ENCODE measurements around the gene RIC8A. TPM values are rescaled to one million over a fixed set of nuclear protein-coding genes. Genes with fewer than 3 reads are reported as not detected.

RIC8A gene
- total RNA-seq, 1 donor from 2014 or later = 74.7 TPM

DNA sequence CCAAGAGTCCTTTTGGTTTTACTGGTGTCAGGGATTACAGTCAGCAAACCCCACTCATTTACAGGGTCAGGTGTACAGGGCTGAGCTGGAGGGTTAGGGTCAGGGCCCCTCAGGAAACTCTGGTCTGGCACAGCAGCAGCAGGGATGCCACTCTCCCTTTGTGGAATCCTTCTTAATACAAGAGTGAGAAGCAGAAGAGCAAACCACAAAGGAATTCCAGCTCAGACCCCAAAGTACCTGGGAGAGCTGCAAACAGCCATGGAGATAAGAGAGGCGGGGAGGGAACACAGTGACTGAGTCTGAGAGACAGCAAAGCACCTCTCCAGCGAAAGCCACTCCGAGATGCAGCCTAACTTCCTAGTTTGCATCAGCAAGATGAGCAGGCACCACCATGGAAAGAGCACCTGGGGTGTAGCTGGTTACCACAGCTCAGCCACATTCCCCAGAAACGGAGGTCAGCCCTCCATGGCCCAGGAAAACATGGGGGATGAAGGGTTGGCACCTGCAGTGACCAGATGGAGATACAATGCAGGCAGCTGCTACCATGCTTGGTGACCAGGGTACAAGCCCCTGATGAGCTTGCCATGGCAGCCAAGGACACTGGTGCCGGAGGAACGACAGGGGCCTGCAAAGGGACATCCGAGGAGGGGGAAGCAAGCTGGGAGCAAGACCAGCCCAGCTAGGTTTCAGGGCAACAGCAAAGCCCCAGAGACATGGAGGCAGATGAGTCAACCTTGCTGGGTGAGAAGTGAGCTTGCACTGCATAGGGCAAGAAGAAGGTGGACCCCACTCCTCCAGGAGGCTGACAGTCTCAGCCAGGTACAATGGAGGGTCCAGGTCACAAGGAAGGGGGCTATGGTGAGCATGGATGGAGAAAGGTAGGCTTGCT is 4.2 kb upstream of the RIC8A start:
- intact Hi-C loops (cut with DNase I) = no loop called here
- DNase-seq (ENCODE audit: low spot score) (no peak), ATAC-seq (no peak)

DNA sequence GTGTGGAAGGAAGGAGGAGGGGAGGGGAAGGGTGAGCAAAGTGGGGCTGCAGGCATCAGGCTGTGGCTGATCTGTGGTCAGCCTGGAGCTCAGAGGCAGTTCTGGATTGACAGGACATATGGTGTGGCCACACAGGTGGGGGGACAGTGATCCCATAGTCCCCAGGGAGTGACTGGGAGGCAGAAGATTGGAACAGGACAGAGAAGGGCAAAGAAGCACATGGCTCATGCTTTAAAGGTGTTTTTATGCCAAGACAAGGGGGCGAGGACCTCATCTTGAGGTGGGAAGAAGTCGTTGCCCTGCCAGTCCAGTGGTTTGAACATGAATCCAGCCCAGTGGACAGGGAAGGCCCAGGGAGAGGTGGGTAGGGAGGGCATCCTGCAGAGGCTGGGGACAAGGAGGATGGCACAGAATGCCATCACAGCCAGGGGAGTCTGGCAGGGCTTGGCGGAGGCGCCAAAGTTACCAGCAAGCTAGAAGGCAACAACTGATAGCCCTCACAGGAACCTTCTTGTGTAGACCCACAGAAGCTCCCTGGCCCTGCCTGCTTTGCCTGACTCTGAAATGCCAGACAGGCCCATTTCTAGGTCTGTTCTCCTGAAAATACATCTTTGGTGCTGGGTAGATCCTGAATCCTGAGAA is 3.4 kb upstream of the RIC8A start:
- ATAC-seq = no peak
- no peak for DNase-seq (ENCODE audit: low spot score)
- intact Hi-C loops (cut with DNase I) = no loop called here

DNA sequence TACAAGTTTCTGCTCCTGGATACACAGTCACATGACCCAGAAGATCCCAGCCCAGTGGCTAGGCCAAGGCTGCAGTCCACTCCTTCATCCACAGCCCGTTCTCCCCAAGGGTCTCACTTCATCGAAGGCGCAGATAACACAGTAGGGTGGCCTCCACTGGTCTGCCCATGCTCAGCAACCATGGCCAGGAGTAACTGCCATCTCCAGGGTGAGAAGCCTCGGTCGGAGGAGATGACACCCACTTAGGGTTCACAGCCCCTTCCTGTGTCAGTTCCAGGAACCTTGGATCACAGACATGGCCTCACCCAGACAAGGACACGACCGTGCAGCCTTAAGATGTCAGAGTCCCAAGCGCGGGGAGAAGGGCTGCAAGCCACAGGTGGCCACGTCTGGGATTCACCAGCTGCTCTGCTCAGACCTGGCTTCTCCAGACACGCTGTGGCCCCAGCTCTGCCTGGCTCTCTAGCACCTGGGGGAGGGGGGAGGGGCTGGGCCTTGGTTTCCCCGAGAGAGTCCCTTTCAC is 2.9 kb upstream of the RIC8A start:
- peak; percentile 51 for DNase-seq (ENCODE audit: low spot score)
- intact Hi-C loops (cut with DNase I) = no loop called here
- no peak for ATAC-seq

DNA sequence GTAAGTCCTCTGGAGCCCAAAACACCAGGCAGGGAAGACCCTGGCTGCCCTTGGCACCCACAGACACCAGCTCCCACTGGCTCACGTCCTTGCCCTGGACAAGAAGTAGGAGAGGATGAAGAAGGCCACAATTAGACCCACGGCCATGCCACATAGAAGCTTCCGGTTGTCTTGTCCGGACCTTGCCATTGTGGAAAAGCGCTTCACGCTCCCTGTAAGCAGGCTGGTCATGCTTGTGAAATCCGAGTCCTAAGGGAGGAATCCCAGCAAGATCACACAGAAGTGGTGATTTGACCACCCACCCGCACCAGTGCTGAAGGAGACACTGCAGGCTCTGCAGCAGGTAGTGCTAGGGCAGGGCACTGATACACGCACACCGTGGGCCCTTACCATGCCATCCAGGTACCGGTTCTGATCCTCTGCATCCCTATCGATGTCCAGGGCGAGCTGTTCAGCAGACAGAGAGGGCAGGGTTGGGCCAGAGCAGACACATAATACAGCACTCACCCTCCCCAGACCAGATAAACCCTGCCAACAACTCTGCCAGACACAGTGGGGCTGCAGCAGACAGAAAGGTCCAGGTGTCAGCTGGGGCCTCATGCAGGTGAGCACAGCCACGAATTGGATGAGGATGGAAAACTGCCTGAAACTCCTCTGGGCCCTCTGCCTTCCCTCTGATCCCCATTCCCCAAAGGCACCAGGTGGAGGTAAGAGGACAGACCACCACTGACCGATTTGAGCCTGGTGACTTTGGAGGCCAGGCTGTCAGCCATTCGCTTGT is 2.1 kb upstream of the RIC8A start:
- no peak for DNase-seq (ENCODE audit: low spot score)

DNA sequence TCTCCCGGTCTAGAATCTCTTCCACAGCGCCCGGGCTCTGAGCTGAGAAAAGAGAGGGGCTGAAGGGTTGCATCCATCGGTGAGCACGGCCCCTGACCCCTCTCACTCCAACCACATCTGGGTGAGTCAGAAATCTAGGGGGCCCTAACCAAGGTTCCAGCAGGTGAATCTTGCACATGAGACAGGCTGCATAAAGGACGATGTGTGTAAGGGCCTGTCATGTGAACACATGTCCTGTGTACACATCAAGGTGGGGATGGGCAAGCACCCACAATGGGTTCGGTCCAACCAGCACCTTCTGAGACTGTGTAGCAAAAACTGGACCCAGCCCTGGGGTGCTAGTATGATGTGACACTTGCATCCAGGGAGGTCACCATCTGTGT is 1.5 kb upstream of the RIC8A start:
- ATAC-seq = no peak
- intact Hi-C loops (cut with DNase I) = no loop called here
- DNase-seq (ENCODE audit: low spot score) = no peak

More for the DNA sequence above, 2.1 kb upstream of the RIC8A start:
- no peak for ATAC-seq
- intact Hi-C loops (cut with DNase I) = no loop called here

DNA sequence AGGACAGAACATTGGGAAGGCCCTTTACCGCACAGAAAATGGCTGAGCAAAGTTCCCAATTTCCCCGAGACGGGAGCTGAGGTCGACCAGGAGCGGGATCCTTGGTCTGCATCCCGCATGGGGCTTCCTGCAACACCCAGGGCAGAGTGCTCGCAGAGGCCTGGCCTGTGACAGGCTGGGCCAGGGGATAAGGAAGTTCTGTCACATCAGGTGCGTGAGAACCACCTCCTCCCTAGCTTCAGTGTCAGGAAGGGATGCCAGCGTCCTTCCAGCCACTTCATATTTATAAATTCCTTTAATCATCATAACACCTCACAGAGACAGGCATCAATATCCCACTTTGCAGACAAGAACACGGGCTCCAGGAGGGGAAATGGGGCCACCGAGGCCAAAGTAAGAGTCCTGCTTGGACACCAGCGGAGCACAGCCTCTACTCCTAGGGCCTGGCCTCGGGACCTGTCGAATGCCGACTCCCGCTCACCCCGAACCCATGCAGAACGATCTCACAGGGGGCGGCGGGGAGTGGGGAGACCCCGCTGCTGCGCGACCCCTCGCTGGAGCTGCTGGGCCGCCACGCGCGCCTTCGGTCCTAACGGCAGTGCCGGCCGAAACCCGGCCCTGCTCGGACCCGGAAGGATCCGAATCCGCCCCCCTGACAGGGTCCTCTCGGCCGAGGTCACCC is 841 bp upstream of the RIC8A start:
- intact Hi-C loops (cut with DNase I) = no loop called here
- DNase-seq (ENCODE audit: low spot score) (no peak), ATAC-seq (no peak)

DNA sequence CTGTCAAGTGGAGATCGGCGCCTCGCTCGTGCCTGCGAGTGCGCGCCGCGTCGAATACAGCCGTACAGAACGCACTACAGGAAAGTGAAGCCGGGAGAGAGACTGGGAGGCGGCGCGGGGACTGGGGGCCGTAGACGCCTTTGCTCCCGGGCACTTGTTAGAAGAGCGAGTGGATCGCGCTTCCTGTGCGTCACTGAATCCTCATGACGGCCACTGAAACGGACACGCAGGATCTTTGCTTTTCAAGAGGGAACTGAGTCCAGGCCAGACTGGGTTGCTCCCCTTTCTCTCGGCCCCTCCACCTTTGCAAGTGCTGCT is 314 bp downstream of the RIC8A start:
- peak; percentile 9 for ATAC-seq
- DNase-seq (ENCODE audit: low spot score) = no peak
- intact Hi-C loops (cut with DNase I) = no loop called here

DNA sequence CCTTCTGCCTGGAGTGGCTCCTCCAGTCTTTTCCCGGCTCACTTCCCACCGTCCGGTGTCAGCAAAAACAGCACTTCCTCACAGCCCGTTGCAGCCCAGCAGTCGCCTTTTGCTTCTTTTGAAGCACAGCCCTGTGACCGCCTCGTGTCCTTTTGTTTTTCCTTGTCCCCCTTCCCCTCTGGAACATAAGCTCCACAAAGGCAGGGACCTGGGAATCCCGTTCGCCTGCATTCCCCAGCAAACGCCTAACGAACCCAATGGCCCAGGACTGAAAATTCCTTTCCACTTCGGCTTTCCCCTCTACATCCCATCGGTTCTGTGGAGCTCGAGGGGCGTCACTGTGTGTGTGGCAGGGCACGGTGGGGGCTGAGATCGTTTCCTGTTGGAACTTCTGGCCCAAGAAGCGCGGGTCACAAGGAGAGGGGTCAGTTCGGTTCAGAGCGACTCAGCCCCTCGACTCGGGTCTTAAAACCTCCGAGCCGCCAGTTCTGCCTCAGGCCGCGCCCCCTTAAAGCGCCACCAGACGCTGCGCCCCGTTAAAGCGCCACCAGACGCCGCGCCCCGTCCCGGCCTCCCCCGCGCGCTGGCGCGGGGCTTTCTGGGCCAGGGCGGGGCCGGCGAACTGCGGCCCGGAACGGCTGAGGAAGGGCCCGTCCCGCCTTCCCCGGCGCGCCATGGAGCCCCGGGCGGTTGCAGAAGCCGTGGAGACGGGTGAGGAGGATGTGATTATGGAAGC is 841 bp downstream of the RIC8A start:
- peak; percentile 88 for DNase-seq (ENCODE audit: low spot score)
- peak; percentile 85 for ATAC-seq
- intact Hi-C loops (cut with DNase I) = no loop called here

DNA sequence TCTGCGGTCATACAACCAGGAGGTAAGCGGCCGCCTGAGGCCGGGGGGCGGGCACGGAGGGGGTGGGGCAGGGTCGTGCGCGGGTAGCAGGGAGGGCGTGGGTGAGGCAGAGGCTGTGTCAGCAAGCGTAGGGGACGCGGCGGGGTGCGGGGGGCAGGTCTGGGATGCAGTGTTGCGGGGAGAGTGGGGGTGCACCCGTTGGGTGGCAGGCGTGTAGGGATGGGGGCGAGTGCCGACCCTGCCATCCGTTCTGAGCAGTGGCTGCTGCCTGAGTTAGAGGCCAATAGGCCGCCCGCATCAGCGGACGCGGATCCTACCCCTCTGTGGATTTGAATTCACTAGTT is 1.4 kb downstream of the RIC8A start:
- intact Hi-C loops (cut with DNase I) = no loop called here
- DNase-seq (ENCODE audit: low spot score) (peak; percentile 78), ATAC-seq (no peak)

DNA sequence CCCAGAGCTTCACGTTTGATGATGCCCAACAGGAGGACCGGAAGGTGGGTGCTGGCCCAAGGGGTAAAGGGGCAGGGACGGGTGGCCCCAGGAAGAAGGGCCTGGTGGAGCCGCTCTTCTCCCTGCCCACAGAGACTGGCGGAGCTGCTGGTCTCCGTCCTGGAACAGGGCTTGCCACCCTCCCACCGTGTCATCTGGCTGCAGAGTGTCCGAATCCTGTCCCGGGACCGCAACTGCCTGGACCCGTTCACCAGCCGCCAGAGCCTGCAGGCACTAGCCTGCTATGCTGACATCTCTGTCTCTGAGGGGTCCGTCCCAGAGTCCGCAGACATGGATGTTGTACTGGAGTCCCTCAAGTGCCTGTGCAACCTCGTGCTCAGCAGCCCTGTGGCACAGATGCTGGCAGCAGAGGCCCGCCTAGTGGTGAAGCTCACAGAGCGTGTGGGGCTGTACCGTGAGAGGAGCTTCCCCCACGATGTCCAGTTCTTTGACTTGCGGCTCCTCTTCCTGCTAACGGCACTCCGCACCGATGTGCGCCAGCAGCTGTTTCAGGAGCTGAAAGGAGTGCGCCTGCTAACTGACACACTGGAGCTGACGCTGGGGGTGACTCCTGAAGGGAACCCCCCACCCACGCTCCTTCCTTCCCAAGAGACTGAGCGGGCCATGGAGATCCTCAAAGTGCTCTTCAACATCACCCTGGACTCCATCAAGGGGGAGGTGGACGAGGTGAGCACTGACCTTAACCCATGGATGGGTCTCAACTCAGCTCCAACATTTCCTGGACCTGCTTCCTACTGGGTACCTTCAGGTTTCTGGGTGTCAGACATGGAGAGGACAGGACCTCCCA is 2.0 kb downstream of the RIC8A start:
- no peak for ATAC-seq
- intact Hi-C loops (cut with DNase I) = no loop called here
- peak; percentile 61 for DNase-seq (ENCODE audit: low spot score)

DNA sequence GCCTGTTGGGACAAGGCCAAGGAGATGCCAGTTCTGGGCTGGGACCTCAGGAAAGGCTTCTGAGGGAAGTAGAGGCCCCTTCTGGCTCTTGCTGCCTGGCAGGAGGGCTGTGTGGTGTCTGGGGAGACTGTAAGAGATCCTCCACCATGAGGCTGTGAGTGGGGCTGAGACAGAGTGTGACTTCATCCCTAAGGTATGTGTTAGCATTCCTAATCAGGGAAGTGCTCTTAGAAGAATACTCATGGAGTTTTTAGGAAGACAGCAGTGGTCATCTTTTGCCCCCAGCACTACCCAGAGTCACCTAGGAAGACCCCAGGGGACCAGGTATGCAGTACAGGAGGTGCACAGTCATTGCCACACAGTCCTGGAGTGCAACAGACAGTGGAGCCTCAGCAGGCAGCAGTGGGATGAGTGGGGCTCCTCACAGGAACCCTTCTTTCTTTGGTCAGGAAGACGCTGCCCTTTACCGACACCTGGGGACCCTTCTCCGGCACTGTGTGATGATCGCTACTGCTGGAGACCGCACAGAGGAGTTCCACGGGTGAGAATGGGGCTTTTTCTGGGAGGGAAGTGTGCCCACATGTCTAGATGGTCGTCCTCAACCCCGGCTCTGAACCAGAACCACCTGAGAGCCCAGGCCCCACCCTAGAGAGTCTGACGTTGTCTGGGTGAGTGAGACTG is 2.8 kb downstream of the RIC8A start:
- intact Hi-C loops (cut with DNase I) = no loop called here
- ATAC-seq (no peak), DNase-seq (ENCODE audit: low spot score) (peak; percentile 54)

DNA sequence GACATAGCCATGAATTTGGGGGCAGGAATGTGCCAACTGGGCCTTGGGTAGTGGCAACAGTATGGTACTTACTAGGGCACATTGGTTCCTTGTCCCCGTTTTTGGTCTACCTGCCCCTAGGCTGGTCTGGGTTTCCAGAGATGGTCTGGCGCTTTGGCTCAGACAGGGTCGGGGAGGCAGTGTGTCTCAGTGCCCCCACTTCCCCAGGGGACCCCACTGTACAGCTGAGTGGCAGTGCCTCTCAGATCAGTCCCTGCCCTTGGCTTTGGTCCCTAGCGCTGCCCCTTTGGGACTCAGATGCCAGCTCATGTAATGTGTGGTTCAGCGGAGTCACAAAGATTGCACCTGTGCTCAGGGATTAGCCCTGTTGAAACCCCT is 3.3 kb downstream of the RIC8A start:
- intact Hi-C loops (cut with DNase I) = no loop called here
- DNase-seq (ENCODE audit: low spot score) (peak; percentile 60), ATAC-seq (no peak)

DNA sequence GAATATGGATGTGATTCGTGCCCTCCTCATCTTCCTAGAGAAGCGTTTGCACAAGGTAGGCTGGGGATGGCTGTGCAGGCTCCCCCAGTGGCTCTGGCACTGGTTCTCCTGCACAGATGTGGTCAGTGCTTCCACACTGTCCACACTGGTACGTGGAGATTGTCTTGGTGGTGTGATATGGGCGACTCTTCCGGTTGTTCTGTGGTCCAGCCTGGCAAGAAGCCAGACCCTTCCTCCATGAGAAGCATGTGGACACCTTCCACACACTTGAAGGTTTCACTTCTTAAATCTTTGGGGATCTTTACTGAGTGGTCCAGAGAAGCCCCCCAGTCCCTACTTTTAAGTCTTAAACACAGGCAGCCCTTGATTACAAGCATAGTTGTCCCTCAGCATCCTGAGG is 3.8 kb downstream of the RIC8A start:
- ATAC-seq (no peak), DNase-seq (ENCODE audit: low spot score) (peak; percentile 57)
- intact Hi-C loops (cut with DNase I) = no loop called here

DNA sequence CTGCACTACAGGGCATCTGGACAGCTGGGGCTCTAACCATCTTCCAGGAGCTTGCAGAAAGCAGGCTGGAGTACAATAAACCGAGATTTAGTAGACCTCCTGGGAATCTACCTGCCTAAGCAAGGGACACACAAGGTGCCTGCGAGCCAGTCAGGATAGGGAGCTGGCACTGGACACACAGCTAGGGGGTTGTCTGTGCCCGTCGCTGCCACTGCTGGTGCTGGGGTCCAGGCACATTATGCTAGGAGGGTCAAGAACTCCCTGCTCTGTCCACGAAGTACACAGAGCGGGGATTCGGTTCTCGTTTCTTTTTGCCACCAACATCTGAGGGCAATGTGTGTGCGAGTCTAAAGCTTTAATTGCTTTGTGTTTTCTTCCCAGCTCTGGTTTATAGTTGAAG is 4.2 kb downstream of the RIC8A start:
- DNase-seq (ENCODE audit: low spot score) (peak; percentile 17), ATAC-seq (no peak)
- intact Hi-C loops (cut with DNase I) = no loop called here

DNA sequence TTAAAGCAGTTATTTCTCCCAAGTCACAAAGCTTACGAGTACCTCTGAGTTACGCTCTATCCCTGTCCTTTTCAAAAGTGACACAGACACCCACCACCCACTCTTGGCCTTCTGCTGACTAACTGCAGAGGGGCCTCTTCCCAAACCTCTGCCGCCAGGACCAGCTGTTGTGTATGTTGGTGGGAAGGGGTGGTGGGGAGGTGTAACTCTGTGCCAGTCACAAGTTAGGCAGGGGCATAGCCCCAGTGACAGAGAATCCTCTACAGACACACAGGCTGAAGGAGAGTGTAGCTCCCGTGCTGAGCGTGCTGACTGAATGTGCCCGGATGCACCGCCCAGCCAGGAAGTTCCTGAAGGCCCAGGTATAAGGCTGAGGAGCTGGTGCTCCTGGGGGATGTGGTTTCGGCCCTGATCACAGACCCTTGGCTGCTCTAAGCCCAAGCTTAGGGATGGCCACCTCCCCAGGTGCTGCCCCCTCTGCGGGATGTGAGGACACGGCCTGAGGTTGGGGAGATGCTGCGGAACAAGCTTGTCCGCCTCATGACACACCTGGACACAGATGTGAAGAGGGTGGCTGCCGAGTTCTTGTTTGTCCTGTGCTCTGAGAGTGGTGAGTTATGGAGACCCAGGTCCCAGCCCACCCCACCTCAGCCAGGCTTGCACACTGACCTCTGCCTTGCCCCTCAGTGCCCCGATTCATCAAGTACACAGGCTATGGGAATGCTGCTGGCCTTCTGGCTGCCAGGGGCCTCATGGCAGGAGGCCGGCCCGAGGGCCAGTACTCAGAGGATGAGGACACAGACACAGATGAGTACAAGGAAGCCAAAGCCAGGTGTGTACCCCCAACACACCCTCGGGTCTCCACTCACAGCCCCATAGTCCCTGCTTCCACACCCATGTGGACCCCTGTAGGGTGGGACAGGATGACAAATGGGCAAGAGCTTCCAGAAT is 4.9 kb downstream of the RIC8A start:
- no peak for ATAC-seq
- DNase-seq (ENCODE audit: low spot score) = peak; percentile 46
- intact Hi-C loops (cut with DNase I) = no loop called here

DNA sequence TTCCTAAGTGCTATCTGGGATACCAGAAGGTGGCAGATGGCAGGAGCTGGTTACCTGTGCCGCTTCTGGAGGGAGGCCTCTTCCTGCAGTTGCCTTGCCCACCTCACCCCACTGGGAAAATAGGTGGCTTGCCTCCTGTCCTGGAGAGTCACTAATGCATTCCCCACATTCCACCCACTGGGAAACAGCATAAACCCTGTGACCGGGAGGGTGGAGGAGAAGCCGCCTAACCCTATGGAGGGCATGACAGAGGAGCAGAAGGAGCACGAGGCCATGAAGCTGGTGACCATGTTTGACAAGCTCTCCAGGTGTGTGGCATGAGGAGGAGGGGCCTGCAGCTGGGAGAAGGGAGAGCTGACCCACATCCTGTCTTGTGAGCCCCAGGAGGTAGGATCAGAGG is 5.6 kb downstream of the RIC8A start:
- DNase-seq (ENCODE audit: low spot score) = peak; percentile 42
- ATAC-seq = no peak
- intact Hi-C loops (cut with DNase I) = no loop called here
